K562 (cell line): ENCODE measurements around the gene HNRNPD. TPM values are rescaled to one million over a fixed set of nuclear protein-coding genes. Genes with fewer than 3 reads are reported as not detected.

ENCODE experiments used
- CBFA2T3 ChIP-seq: fragments of 450-650 bp; IDR thresholded peaks from 2 replicates; pipeline ENCODE4 v1.6.1; 2017
- E2F3 ChIP-seq: fragments of 250-450 bp; sonication (Bioruptor Pico); IDR thresholded peaks from 2 replicates; pipeline ENCODE4 v1.4.0; 2020; ENCODE audit warnings: mild to moderate bottlenecking
- E2F5 ChIP-seq: sonication (generic); formaldehyde crosslinking; IDR thresholded peaks from 2 replicates; pipeline ENCODE4 v1.8.0; 2022; ENCODE audit warnings: mild to moderate bottlenecking, missing genetic modification reagents
- EGR1 ChIP-seq: fragments of 450-650 bp; conservative IDR thresholded peaks from 2 replicates; pipeline ENCODE4 v1.6.1; 2017; ENCODE audit warnings: mild to moderate bottlenecking
- ESRRB ChIP-seq: fragments of 250-450 bp; sonication (Bioruptor Pico); IDR thresholded peaks from 2 replicates; pipeline ENCODE4 v1.5.0; 2020; ENCODE audit warnings: mild to moderate bottlenecking, moderate library complexity, borderline replicate concordance
- MGA ChIP-seq: fragments of 450-650 bp; IDR thresholded peaks from 2 replicates; pipeline ENCODE4 v1.6.1; 2016; ENCODE audit warnings: mild to moderate bottlenecking, moderate library complexity
- PHF21A ChIP-seq: fragments of 450-650 bp; IDR thresholded peaks from 2 replicates; pipeline ENCODE4 v1.6.1; 2017; ENCODE audit warnings: low read depth, borderline replicate concordance
- POLR2B ChIP-seq: fragments of 450-650 bp; IDR thresholded peaks from 2 replicates; pipeline ENCODE4 v1.6.1; 2018; ENCODE audit warnings: low read depth; ENCODE audit not compliant: partially characterized antibody
- ZNF121 ChIP-seq: sonication (generic); formaldehyde crosslinking; conservative IDR thresholded peaks from 2 replicates; pipeline ENCODE4 v1.8.0; 2022; ENCODE audit warnings: missing genetic modification reagents
- ZNF274 ChIP-seq: IDR thresholded peaks from 2 replicates; pipeline ENCODE4 v1.6.1; 2011; ENCODE audit warnings: low read depth, mild to moderate bottlenecking, low read length, moderate library complexity, borderline replicate concordance
- ZNF780A ChIP-seq: fragments of 250-450 bp; sonication (Bioruptor Pico); IDR thresholded peaks from 2 replicates; pipeline ENCODE4 v1.5.0; 2021; ENCODE audit warnings: mild to moderate bottlenecking
- polyA plus RNA-seq, 8 experiments: library from polyadenylated mRNA; depleted of rRNA in 4 of 8; stranded (reverse) in 5 of 8; unstranded in 3 of 8; fragments of >200 nt; fragmentation: Nextera tagmentation in 2 of 8; fragmentation: Illumina TruSeq in 1 of 8; extraction: Ambion mirVana in 2 of 8; extraction: Trizol in 1 of 8; gene quantifications; 2 replicates each; pipeline versions ENCODE4 v1.2.1 to v1.2.3, GENCODE V29; 2011 to 2014; ENCODE audit warnings: inconsistent platforms in 1 of 8, missing spikeins in 1 of 8
- total RNA-seq, 7 experiments: library from RNA; depleted of rRNA in 6 of 7; stranded (reverse); fragments of >200 nt in 6 of 7; fragmentation: Illumina TruSeq in 2 of 7; extraction: Trizol in 2 of 7; gene quantifications; 2 replicates each; pipeline versions ENCODE4 v1.2.1 to v1.2.3, GENCODE V29; 2011 to 2021; ENCODE audit warnings: low replicate concordance in 1 of 7
- TF ChIP-seq, protein P1 (sequence below): fragments of 450-650 bp; IDR thresholded peaks from 2 replicates; pipeline ENCODE4 v1.6.1; 2016; ENCODE audit warnings: mild to moderate bottlenecking

HNRNPD gene
- total and polyA plus RNA-seq, 9 of the 15 experiments (the other 6 are each of a cell fraction or from before 2014, with no cell fraction given) = 92.4 to 955 (median 160) TPM

GRCh38 chr4:82372517-82373485 is 990 bp downstream of the HNRNPD start (continued):
- TF ChIP-seq MGA (peak; percentile 79), ZNF274 (no peak), EGR1 (peak; percentile 52), CBFA2T3 (peak; percentile 23; the same call in 1 of the 2 replicates), E2F3 (CRISPR knock-in tag) (no peak), ZNF780A (no peak), ZNF121 (CRISPR knock-in tag) (no peak), ESRRB (CRISPR knock-in tag) (no peak), POLR2B (peak; percentile 47), E2F5 (0 out of 2 replicates have a peak, but pooled peaks have one; percentile 46), PHF21A (no peak)
- TF ChIP-seq, protein P1, sequence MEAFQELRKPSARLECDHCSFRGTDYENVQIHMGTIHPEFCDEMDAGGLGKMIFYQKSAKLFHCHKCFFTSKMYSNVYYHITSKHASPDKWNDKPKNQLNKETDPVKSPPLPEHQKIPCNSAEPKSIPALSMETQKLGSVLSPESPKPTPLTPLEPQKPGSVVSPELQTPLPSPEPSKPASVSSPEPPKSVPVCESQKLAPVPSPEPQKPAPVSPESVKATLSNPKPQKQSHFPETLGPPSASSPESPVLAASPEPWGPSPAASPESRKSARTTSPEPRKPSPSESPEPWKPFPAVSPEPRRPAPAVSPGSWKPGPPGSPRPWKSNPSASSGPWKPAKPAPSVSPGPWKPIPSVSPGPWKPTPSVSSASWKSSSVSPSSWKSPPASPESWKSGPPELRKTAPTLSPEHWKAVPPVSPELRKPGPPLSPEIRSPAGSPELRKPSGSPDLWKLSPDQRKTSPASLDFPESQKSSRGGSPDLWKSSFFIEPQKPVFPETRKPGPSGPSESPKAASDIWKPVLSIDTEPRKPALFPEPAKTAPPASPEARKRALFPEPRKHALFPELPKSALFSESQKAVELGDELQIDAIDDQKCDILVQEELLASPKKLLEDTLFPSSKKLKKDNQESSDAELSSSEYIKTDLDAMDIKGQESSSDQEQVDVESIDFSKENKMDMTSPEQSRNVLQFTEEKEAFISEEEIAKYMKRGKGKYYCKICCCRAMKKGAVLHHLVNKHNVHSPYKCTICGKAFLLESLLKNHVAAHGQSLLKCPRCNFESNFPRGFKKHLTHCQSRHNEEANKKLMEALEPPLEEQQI = no peak
